HG03565 (cell line): ENCODE measurements around the gene APOBEC3F.

Experiments
- ATAC-seq: cut with Tn5 transposase; IDR thresholded peaks from one replicate; pipeline ENCODE4 v1.9.1; 2021; ENCODE audit warnings: mild to moderate bottlenecking, moderate library complexity; ENCODE audit not compliant: unreplicated experiment

APOBEC3F gene

DNA sequence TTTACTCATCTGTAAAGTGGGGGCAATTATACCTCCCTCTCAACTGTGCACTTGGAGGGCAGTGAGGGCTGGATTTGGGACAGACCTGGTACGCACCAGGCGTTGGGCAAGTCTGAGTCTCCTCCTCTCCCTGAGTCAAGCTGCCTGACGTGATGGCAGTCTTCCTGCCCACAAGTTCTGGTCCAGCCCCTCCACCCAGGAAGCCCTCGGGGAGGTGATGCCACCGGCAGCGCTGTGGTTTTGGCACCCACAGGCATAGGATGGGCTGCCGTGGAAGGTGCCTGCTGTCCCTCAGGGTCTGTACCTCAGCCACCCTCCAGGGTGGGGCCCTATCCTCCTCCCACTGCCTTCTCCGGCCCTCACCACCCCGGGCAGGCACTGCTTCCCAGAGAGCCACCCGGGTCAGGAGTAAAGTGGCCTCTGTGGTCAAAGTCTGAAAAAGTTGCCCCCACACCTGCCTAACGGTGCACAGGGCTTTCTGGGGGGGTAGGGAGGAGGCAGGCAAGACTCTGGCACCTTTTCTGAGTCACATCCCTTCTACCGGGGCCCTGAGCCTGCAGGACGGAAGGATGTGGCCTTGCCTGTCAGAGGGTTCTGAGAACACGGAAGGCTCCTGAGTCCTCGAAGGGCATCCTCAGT is 49.9 kb downstream of the APOBEC3F start:
- ATAC-seq, result no peak

- no peak for ATAC-seq
Measured at GRCh38 chr22:39091126-39092081, 50.7 kb downstream of the APOBEC3F start.

DNA sequence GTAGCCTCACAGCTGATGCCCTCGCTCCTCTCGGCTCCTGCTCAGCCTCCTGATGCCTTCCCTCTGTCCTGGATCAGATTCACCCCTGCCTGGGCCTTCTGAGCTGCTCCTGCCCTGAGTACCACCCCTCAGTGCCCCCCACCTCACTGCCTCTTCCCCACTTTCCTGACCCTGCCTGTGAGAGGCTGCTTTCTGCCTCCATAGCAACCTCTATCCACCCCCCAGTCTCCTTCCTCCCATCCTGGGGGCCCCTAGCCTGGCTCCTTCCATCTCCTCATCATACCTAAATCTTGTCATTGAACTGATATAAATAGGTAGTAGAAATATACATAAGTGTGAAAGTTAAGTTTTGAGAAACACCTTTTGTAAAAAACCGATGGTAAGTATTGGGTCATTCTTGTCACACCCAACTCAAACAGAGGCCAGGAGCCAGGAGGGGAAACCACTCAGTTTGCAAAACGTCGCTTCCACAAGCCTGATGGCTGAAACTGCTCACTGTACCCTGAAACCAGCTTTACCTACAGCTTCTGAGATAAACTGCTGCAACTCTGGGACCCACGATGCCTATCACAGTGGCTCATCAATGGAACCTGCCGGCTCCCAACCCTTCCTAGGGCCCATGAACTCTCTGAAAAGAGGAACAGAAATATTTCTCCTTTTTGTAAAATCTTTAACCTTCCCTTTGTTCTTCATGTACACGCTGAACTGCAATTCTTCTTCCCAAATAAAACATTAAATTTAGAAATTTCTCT is 51.6 kb downstream of the APOBEC3F start:
- ATAC-seq, result no peak

- ATAC-seq, result no peak
Measured at GRCh38 chr22:39094717-39095389, 54.2 kb downstream of the APOBEC3F start.

GRCh38 chr22:39095971-39096370 is 55.3 kb downstream of the APOBEC3F start:
- no peak for ATAC-seq

DNA sequence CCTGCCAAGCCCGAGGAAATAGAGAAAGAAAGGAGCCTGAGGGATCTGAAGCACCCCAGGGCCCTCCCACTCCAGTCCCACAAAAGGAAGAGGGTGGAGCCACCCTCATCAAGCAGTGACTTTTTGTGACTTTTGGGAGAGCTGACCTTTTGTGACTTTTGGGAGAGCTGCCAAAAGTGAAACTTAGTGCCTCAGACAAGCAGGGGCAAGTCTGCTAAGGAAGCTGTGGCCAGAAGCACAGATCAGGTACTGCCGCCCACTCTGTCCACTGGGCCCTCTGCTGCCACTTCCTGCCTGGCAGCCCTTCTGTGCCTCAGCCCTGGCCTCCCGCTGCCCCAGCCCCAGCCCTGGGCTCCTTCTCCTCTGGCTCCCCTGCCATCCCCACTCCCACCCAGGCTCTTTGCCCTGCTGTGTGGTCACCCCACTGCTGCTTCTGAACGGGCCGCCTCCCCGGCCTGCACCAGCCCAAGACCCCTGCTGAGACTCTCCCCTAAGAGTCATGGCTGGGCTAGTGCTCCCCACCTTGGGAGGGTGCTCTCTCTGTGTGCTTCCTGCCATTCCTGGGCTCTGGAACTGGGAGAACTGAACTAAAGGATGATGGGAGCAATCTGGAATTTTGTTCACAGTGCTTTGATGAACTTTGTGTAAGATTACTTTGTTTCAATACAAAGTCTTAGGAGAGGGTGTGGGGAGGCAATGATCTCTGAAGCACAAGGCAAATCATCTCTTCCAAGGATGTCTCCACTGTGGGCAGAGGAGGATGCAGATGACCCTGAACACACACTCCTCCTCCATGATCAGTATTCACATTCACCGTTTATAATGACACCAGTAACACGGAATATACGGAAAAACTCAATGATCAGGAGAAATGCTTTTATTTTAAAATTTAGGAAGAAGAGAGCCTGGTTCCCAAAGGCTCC is 56.7 kb downstream of the APOBEC3F start, which contains the start of gene APOBEC3H:
APOBEC3H (plus strand) TSS at position 147 of the 923 bp plus-strand sequence. CDS start 3,035 bp downstream, outside the sequence.
- ATAC-seq, result no peak

- ATAC-seq, result no peak
Measured at GRCh38 chr22:39098026-39098425, 57.4 kb downstream of the APOBEC3F start.

GRCh38 chr22:39098576-39098975 is 57.9 kb downstream of the APOBEC3F start:
- ATAC-seq, result no peak

DNA sequence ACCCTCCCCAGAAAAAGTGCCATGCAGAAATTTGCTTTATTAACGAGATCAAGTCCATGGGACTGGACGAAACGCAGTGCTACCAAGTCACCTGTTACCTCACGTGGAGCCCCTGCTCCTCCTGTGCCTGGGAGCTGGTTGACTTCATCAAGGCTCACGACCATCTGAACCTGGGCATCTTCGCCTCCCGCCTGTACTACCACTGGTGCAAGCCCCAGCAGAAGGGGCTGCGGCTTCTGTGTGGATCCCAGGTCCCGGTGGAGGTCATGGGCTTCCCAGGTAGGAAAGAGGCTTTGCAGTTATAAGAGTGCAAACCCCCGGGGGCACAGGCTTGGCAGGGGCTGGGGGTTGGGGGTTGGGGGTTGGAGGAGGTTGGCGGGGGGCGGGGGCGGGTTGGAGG is 60.6 kb downstream of the APOBEC3F start:
- no peak for ATAC-seq

- ATAC-seq, result no peak
Measured at GRCh38 chr22:39103431-39103830, 62.8 kb downstream of the APOBEC3F start.
